EH (cell line): Measurements from ENCODE around the gene CHKA.

ENCODE experiments used
- DNase-seq: peaks from one replicate; pipeline ENCODE4 v3.0.0-alpha.2; 2015; ENCODE audit warnings: low read depth

Gene CHKA

DNA sequence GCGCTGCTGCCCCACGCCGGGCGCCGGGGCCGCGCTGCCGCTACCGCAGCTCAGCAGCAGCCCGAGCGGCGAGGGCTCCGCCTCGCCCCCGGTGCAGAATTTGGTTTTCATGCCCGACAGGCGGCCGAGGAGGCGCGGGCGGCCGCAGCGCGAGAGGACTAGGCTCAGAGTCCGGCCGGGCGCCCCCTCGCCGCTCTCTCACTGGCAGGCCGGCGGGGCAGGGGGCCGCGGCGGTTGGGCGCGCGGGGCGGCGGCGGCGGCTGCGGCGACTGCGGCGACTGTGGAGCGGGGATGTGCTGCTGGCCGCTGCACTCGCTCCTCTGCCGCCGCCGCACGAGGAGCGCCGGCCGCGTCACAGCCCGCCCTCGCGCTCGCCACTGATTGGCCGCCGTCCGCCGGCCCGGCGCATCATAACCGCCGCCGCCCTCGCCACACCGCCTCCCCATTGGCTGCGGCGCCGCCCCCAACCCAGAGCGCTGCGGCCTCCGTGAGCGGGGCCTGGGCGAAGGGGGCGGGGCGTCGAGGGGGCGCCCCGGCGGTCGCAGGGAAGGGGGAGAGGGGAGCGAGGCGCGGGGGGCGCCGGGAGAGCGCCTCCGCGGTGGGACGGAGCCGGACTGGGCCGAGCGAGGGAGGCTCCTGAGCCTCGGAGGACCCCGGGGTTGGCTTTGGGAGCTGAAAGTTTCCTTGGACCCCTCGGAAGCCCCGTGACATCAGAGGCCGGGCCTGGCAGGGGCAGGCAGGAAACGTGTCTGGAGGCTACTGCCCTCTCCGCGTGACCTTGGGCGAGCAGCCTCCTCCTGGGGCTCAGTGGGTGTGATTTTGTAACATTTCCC, at the start of gene CHKA:
Gene CHKA (minus strand): TSS at position 322 of the 833 bp plus-strand sequence. CDS start 211 bp downstream, at position 111.
- peak; percentile 92 for DNase-seq

DNA sequence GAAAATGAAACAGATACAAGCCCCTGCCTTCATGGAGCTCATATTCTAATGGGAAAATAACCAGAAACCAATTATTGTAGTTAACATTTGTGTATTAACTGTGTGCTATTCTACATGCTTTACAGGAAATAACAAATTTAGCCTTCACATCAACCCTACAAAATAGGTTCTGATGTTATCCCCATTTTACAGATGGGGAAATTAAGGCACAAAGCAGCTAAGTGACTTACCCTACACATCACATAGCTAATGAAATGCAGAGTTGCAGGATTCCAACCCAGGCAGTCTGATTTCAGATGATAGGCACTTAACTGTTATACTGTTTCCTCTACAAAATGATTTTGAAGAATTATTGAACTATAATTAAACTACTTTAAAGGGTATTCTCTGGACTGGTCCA, 48.3 kb upstream of the CHKA start:
- DNase-seq, result no peak

- DNase-seq, result no peak
These were observed 47.5 kb upstream of the CHKA start for GRCh38 chr11:68168694-68169093.

DNA sequence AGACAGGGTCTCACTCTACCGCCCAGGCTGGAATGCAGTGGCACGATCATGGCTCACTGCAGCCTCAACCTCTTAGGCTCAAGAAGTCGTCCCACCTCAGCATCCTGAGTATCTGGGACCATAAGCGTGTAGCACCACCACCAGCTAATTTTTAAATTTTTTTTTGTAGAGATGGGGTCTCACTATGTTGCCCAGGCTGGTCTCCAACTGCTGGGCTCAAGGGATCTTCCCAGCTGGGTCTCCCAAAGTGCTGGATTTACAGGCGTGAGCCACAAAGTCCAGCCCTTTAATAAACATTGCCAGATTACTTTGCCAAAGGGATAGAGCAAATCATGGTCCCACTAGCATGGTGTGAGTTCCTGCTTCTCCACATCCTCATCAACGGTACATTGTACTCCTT, 46.3 kb upstream of the CHKA start:
- DNase-seq, result no peak

GRCh38 chr11:68166969-68167368, 45.8 kb upstream of the CHKA start:
- no peak for DNase-seq

- DNase-seq, result no peak
These were observed 44.4 kb upstream of the CHKA start for GRCh38 chr11:68165601-68166000.

DNA sequence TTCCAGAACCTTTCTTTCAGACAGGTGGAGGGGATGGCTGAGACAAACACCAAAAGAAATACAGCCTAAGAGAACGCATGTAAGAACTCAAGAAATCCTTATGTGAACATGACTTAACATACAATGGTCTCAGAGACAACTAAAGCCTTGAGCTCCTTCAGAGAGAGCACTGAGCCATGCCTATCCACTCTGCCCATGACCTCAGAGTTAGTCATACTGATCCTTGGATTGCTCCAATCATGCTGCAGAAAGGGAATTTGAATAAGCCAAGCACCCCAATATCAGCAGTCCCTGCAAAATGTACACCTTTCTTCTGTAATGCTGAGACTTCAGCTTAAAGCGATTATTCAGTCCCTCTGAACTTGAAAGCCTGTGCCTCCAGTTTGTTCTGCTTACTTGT, 43.2 kb upstream of the CHKA start:
- peak; percentile 42 for DNase-seq

- DNase-seq, result no peak
These were observed 42.5 kb upstream of the CHKA start for GRCh38 chr11:68163691-68164090.

GRCh38 chr11:68160100-68160695, 39.0 kb upstream of the CHKA start:
- DNase-seq, result peak; percentile 52

- DNase-seq, result no peak
These were observed 38.5 kb upstream of the CHKA start for GRCh38 chr11:68159665-68160064.

DNA sequence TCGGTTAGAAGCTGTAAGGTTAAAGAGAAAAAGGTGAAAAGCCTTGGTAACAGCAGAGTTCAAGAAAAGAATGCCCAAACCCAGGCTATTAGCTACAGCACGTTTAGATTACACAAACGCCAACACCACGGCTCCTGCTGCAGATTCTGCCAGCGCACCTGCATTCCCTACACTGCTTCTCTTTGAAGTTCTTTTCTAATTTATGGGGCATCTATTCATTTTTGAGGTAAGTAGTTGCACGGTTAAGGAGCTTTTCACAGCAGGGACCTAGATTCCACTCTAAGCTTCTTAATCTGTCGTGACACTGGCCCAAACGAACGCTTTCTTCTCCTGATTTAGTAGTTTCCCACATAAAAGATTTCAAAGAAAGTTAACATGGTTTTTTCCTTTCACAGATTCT, 38.0 kb upstream of the CHKA start:
- DNase-seq, result no peak

DNA sequence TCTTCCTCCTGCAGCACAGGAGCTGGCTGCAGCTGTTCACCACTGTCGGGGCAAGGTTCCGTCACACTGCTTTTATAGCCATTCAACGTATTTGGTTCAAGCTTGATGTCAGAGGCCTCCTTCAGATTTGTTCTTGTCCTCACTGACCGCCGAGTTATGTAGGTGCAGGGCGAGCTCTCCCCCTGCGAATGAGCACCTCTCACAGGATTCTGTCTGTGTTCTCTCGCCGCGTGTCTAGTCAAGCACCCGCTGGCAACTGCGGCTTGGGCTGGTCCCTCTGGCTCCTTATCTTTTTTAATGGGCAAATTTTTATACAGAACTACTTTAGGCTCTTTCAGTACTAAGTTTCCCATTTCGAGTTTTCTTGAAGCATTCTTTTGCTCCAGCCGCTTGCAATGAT, 37.4 kb upstream of the CHKA start:
- no peak for DNase-seq

- no peak for DNase-seq
These were observed 32.6 kb upstream of the CHKA start for GRCh38 chr11:68153742-68154141.

DNA sequence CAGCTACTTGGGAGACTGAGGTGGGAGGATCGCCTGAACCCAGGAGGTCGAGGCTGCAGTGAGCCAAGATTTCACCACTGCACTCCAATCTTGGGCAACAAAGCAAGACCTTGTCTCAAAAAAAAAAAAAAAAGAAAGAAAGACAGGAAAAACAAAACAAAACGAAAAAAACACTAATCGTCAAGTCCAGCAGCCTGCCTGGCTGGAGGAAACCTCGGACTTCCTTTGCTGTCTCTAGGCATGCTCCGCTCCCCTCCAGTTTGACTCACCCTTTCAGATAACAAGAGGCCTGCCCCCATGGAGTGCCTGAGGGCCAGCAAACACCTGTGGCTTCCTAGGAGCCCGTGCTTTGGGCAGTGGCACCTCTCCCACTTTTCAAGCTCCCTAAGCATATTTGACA, 28.8 kb upstream of the CHKA start:
- no peak for DNase-seq

- no peak for DNase-seq
These were observed 28.2 kb upstream of the CHKA start for GRCh38 chr11:68149417-68149816.

DNA sequence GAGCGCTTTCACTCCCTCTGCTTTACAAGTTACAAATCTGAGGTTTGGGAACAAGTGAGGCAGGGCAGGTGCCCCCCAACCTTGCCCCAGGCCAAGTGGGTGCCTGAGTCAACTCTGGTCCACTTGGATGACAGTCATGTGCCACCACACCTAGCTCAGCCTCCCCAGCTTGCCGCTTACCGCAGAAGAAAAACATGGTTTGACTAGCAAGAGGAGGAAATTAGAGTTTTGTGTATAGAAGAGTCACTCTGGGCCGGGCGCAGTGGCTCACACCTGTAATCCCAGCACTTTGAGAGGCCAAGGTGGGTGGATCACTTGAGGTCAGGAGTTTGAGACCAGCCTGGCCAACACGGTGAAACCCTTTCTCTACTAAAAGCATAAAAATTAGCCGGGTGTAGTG, 27.7 kb upstream of the CHKA start:
- no peak for DNase-seq

DNA sequence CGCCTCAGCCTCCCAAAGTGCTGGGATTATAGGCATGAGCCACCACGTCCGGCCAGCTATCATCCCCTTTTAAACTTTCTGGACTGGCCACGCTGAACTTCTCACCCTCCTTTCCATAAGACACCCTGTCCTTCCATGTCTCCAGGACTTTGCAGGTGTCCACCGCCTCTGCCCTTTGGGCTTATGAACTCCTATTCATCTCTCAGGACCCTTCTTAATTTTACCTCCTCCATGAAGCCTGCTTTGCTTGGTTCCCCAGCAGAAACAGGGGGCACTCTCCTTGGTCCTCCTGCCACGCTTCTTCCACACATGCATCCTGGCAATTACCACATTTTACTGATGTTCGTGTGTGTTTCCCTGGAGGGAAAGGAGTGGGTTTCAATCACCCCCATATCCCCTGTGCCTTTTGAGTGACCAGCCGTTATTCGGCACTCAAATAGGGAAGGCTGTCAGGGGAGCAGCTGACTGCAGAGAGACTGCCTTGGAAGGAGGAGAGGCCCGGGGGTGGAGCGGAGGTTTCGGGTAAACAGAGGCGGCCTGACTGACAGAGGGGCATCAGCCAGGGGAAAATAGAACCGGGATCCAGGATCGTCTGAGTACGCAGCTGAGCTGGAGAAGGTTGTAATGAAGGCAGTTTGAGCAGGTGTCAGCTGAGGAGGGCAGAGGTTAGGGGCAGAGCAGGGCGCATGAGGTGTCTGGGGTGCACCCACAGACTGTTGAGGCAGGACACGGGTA, 27.1 kb upstream of the CHKA start:
- no peak for DNase-seq

DNA sequence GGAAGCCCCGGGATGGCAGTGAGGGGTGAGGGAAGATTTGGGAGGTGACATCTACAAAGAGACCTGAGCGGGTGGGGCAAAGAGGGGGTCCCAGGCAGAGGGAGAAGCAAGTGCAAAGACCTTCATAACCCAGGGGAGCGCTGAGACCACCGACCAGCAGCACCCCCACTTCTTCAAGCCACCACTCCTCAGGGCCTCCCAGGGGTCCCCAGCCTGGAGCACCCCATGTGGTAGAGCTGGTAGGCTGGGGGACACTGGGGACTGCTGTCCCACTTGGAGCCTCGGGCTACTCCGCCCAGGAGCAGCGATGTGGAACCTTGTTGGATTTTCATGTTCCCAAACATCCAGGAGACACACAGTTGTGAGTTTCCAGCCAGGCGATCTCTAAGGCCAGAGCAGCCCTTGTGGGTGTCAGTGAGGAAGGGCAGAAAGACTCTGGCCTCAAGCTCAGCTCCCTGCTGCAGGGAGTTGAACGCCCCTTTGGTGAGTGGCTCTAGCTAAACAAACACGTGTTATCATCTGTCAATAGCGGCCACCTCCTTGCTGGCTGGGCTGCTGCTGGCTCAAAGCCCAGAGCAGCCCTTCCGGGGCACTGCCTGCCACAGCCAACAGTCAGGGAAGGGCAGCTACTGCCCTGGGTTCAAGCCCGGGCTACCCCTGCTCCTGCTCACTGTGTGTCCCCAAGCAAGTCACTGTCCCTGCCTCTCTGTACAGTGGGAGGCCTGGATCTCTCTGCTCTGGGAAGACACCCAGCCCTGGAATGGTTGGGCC, 25.7 kb upstream of the CHKA start:
- DNase-seq, result peak; percentile 59

- DNase-seq, result peak; percentile 15
These were observed 24.9 kb upstream of the CHKA start for GRCh38 chr11:68146010-68146540.

DNA sequence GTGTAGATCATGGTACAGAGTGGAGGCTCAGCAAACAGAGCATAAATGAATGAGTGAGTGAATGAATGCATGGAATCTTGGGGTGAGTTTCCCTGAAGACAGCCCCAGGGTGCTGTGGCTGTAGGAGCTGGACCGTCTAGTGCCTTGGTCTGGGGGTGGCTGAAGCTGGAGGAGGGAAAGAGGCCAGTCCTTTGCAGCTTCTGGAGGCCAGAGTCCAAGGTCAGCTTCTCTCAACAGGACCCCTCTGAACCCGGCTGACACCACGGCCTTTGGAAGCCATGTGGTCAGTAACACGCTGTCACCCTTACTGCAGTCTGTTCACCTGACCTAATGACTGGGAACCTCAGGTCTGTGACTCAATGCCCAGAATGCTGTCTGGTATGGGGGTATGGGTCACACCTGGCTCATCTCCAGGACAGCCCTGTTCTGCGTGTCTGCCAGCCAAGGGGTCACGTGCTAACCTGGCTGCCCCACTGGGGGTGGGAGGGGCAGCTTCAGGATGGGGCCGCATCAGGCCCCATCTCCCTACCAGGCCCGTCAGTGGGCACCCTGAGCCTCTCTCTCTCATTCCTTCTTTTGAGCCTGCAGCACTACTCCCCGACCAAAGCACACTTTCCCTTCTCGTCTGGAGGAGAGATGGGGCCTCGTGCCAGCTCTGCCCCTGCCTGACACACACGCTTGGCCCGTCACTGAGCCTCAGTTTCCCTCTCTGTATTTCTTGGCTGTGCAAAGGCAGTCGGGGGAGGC, 24.1 kb upstream of the CHKA start:
- DNase-seq, result peak; percentile 8

- DNase-seq, result no peak
These were observed 22.1 kb upstream of the CHKA start for GRCh38 chr11:68143310-68143689.
